K562 (cell line): ENCODE measurements around the gene WAS. TPM values are rescaled to one million over a fixed set of nuclear protein-coding genes. Genes with fewer than 3 reads are reported as not detected.
A peak's percentile ranks its signal among the peaks of the same experiment; 100 is the strongest.

Experiments used
- C11orf30 ChIP-seq: fragments of 450-650 bp; IDR thresholded peaks from 2 replicates; pipeline ENCODE4 v1.6.1; 2016; ENCODE audit warnings: low read depth, mild to moderate bottlenecking
- COPS2 ChIP-seq: fragments of 450-650 bp; conservative IDR thresholded peaks from 2 replicates; pipeline ENCODE4 v1.6.1; 2016; ENCODE audit warnings: mild to moderate bottlenecking, moderate library complexity
- CREB1 ChIP-seq, 2 experiments: sonication (generic) in 1 of 2; formaldehyde crosslinking in 1 of 2; IDR thresholded peaks; 2 replicates each; pipeline versions ENCODE4 v1.6.1 to v1.8.0; 2012 to 2022; ENCODE audit warnings: inconsistent platforms in 1 of 2, mild to moderate bottlenecking in 1 of 2, missing genetic modification reagents in 1 of 2, moderate library complexity in 1 of 2
- FOXA3 ChIP-seq, 2 experiments: fragments of 450-650 bp in 1 of 2; sonication (generic) in 1 of 2; formaldehyde crosslinking; IDR thresholded peaks in 1 of 2; conservative IDR thresholded peaks in 1 of 2; 2 replicates each; pipeline versions ENCODE4 v1.4.0 to v1.8.0; 2020 to 2022; ENCODE audit warnings: mild to moderate bottlenecking in 2 of 2, missing genetic modification reagents in 1 of 2
- HIVEP1 ChIP-seq: fragments of 250-450 bp; sonication (Bioruptor Pico); IDR thresholded peaks from 2 replicates; pipeline ENCODE4 v1.4.0; 2020; ENCODE audit warnings: mild to moderate bottlenecking
- HNRNPK ChIP-seq: fragments of 200-400 bp; formaldehyde crosslinking; IDR thresholded peaks from one replicate; pipeline ENCODE4 v1.6.1; 2018; ENCODE audit warnings: mild to moderate bottlenecking, low read depth, low read length; ENCODE audit not compliant: poor library complexity, severe bottlenecking
- MAFF ChIP-seq: IDR thresholded peaks from 2 replicates; pipeline ENCODE4 v1.6.1; 2012; ENCODE audit warnings: low read length, improper control_type of control experiment
- NR0B1 ChIP-seq: fragments of 450-650 bp; IDR thresholded peaks from one replicate; pipeline ENCODE4 v1.6.1; 2018; ENCODE audit warnings: mild to moderate bottlenecking, moderate library complexity; ENCODE audit not compliant: partially characterized antibody
- OTX1 ChIP-seq: fragments of 450-650 bp; formaldehyde crosslinking; IDR thresholded peaks from 2 replicates; pipeline ENCODE4 v1.4.0; 2022; ENCODE audit warnings: mild to moderate bottlenecking
- PHF8 ChIP-seq: fragments of 200-600 bp; sonication (generic); IDR thresholded peaks from 2 replicates; pipeline ENCODE4 v1.6.1; 2012; ENCODE audit warnings: mixed run types, mild to moderate bottlenecking, inconsistent platforms, low read length, moderate library complexity, borderline replicate concordance
- POLR2AphosphoS5 ChIP-seq: IDR thresholded peaks from 2 replicates; pipeline ENCODE4 v1.6.1; 2011; ENCODE audit warnings: mild to moderate bottlenecking, low read depth, low read length, moderate library complexity; ENCODE audit not compliant: control insufficient read depth, insufficient read depth
- RAD21 ChIP-seq, 2 experiments: fragments of 250-450 bp in 1 of 2; fragments of 450-650 bp in 1 of 2; sonication (Bioruptor Pico) in 1 of 2; formaldehyde crosslinking in 1 of 2; IDR thresholded peaks in 1 of 2; conservative IDR thresholded peaks in 1 of 2; 2 replicates each; pipeline versions ENCODE4 v1.4.0 to v1.8.0; 2020 to 2022; ENCODE audit warnings: mild to moderate bottlenecking in 2 of 2, moderate library complexity in 1 of 2
- SFPQ ChIP-seq: fragments of 200-400 bp; formaldehyde crosslinking; IDR thresholded peaks from 2 replicates; pipeline ENCODE4 v1.6.1; 2017; ENCODE audit warnings: mild to moderate bottlenecking, low read depth, low read length, moderate library complexity
- TBL1XR1 ChIP-seq, 2 experiments: IDR thresholded peaks; 2 replicates each; pipeline ENCODE4 v1.6.1; 2012; ENCODE audit warnings: improper control_type of control experiment in 2 of 2, low read length in 2 of 2, mild to moderate bottlenecking in 1 of 2
- TEAD1 ChIP-seq, 2 experiments: fragments of 450-650 bp in 1 of 2; sonication (generic) in 1 of 2; formaldehyde crosslinking; IDR thresholded peaks; 2 replicates each; pipeline versions ENCODE4 v1.4.0 to v1.8.0; 2020 to 2022; ENCODE audit warnings: mild to moderate bottlenecking in 2 of 2, missing genetic modification reagents in 1 of 2
- TEAD4 ChIP-seq, 2 experiments: sonication (generic) in 1 of 2; formaldehyde crosslinking in 1 of 2; IDR thresholded peaks; 2 replicates each; pipeline versions ENCODE4 v1.6.1 to v1.8.0; 2012 to 2022; ENCODE audit warnings: borderline replicate concordance in 1 of 2, inconsistent platforms in 1 of 2, low read length in 1 of 2, mild to moderate bottlenecking in 1 of 2, missing genetic modification reagents in 1 of 2
- U2AF2 ChIP-seq: fragments of 200-400 bp; formaldehyde crosslinking; optimal IDR thresholded peaks from 2 replicates; pipeline ENCODE3; 2017; ENCODE audit warnings: low read depth, mild to moderate bottlenecking, low read length
- ZNF280A ChIP-seq: fragments of 450-650 bp; IDR thresholded peaks from 2 replicates; pipeline ENCODE4 v1.6.1; 2018; ENCODE audit warnings: mild to moderate bottlenecking, low read depth; ENCODE audit not compliant: partially characterized antibody
- polyA plus RNA-seq, 8 experiments: library from polyadenylated mRNA; depleted of rRNA in 4 of 8; stranded (reverse) in 5 of 8; unstranded in 3 of 8; fragments of >200 nt; fragmentation: Nextera tagmentation in 2 of 8; fragmentation: Illumina TruSeq in 1 of 8; extraction: Ambion mirVana in 2 of 8; extraction: Trizol in 1 of 8; gene quantifications; 2 replicates each; pipeline versions ENCODE4 v1.2.1 to v1.2.3, GENCODE V29; 2011 to 2014; ENCODE audit warnings: inconsistent platforms in 1 of 8, missing spikeins in 1 of 8
- total RNA-seq, 7 experiments: library from RNA; depleted of rRNA in 6 of 7; stranded (reverse); fragments of >200 nt in 6 of 7; fragmentation: Illumina TruSeq in 2 of 7; extraction: Trizol in 2 of 7; gene quantifications; 2 replicates each; pipeline versions ENCODE4 v1.2.1 to v1.2.3, GENCODE V29; 2011 to 2021; ENCODE audit warnings: low replicate concordance in 1 of 7

WAS gene
- total and polyA plus RNA-seq, 9 of the 15 experiments (the other 6 are each of a cell fraction or from before 2014, with no cell fraction given), result 0.11 to 16.1 (median 3.8) TPM

GRCh38 chrX:48676106-48676892 lies 7.3 kb upstream of the WAS start (continued):
- no peak for TF ChIP-seq NR0B1
- no peak for TF ChIP-seq C11orf30
- TF ChIP-seq TEAD4 (IDR thresholded peaks at IDR 0.05; ENCODE audit: low read length), result no peak
- TF ChIP-seq TEAD4 (CRISPR knock-in tag; IDR thresholded peaks at IDR 0.05; ENCODE audit: borderline replicate concordance), result no peak
- TF ChIP-seq SFPQ, result no peak
- no peak for TF ChIP-seq FOXA3 (CRISPR knock-in tag; conservative IDR thresholded peaks at IDR 0.05 in 1 of 2, IDR thresholded peaks at IDR 0.05 in 1 of 2)
- no peak for TF ChIP-seq TBL1XR1 (IDR thresholded peaks at IDR 0.05; ENCODE audit: low read length in 2 of 2)
- no peak for TF ChIP-seq ZNF280A
- peak; percentile 23; the same call in 1 of the 2 replicates for TF ChIP-seq CREB1 (IDR thresholded peaks at IDR 0.05)
- no peak for TF ChIP-seq CREB1 (CRISPR knock-in tag; IDR thresholded peaks at IDR 0.05)
- no peak for TF ChIP-seq HNRNPK
- TF ChIP-seq COPS2, result no peak
- TF ChIP-seq RAD21 (CRISPR knock-in tag; conservative IDR thresholded peaks at IDR 0.05 in 1 of 2, IDR thresholded peaks at IDR 0.05 in 1 of 2), result no peak
- TF ChIP-seq PHF8, result peak; percentile 75; the same call in 1 of the 2 replicates
- TF ChIP-seq TEAD1 (CRISPR knock-in tag; IDR thresholded peaks at IDR 0.05), result 0 out of 4 replicates have a peak, but pooled peaks of 1 of the 2 experiments have one; percentile 74
- no peak for TF ChIP-seq U2AF2
- TF ChIP-seq MAFF, result no peak
- TF ChIP-seq HIVEP1 (CRISPR knock-in tag), result no peak
- TF ChIP-seq POLR2AphosphoS5, result peak; percentile 53; the same call in 1 of the 2 replicates
- TF ChIP-seq OTX1 (CRISPR knock-in tag), result no peak
